Vagina (tissue), 2 donors: Measurements from ENCODE around the gene PACS1. TPM values are rescaled to one million over a fixed set of nuclear protein-coding genes. Genes with fewer than 3 reads are reported as not detected.
"Not testable (repeated sequence)": the region's sequence is repeated elsewhere in the genome, so short reads cannot be mapped to it uniquely, and the experiment has no call there.

ENCODE experiments used
- DNase-seq, 2 donors: peaks; one replicate each; pipeline ENCODE4 v3.0.0-alpha.2; 2017; ENCODE audit errors: extremely low spot score in 2 of 2
- H3K27ac ChIP-seq: fragments of 200-600 bp; sonication (generic); one replicate; pipeline ENCODE4 v1.5.1; 2019
- H3K27me3 ChIP-seq: fragments of 200-600 bp; sonication (generic); one replicate; pipeline ENCODE4 v1.5.1; 2019
- H3K36me3 ChIP-seq, 2 donors: fragments of 200-600 bp; sonication (generic); one replicate each; pipeline ENCODE4 v1.5.1; 2017 to 2019
- H3K4me1 ChIP-seq: fragments of 200-600 bp; sonication (generic); one replicate; pipeline ENCODE4 v1.5.1; 2019
- H3K4me3 ChIP-seq, 2 donors: fragments of 200-600 bp; sonication (generic); 1 replicate in 1 of 2; 2 replicates in 1 of 2; pipeline ENCODE4 v1.5.1; 2016 to 2019
- H3K9me3 ChIP-seq: fragments of 200-600 bp; sonication (generic); one replicate; pipeline ENCODE4 v1.5.1; 2019
- CTCF ChIP-seq, 3 experiments: fragments of 450-650 bp in 2 of 3; fragments of 200-600 bp in 1 of 3; sonication (generic) in 1 of 3; IDR thresholded peaks; one replicate each; pipeline ENCODE4 v1.5.1; 2017 to 2019; ENCODE audit warnings: antibody characterized with exemption in 3 of 3, mild to moderate bottlenecking in 2 of 3, moderate library complexity in 2 of 3
- POLR2A ChIP-seq, 2 donors: fragments of 450-650 bp; IDR thresholded peaks; one replicate each; pipeline ENCODE4 v1.6.1; 2017; ENCODE audit warnings: antibody characterized with exemption in 2 of 2, mild to moderate bottlenecking in 2 of 2, moderate library complexity in 2 of 2
- POLR2AphosphoS5 ChIP-seq, 2 donors: sonication (generic); formaldehyde crosslinking; IDR thresholded peaks; one replicate each; pipeline ENCODE4 v1.9.0; 2017; ENCODE audit warnings: antibody characterized with exemption in 2 of 2, mild to moderate bottlenecking in 2 of 2, low read depth in 1 of 2; ENCODE audit not compliant: insufficient read depth in 1 of 2
- intact Hi-C: fragments of 100-400 bp; cut with DNase I; formaldehyde crosslinking; loops from one replicate; pipeline ENCODE4 v1.15.1; 2023
- total RNA-seq: library from RNA; depleted of rRNA; stranded (reverse); fragments of >200 nt; gene quantifications from one replicate; pipeline ENCODE4 v1.2.3, GENCODE V29; 2016

The PACS1 gene
- total RNA-seq, 1 donor from 2014 or later = 66.0 TPM

- H3K9me3 ChIP-seq = no peaks in the 10 kb centered on the region
- H3K36me3 ChIP-seq = peaks cover 0 to 50% of the 10 kb centered on the region in 2 donors
- H3K27me3 ChIP-seq = no peaks in the 10 kb centered on the region
- TF ChIP-seq POLR2AphosphoS5 (IDR thresholded peaks at IDR 0.05; ENCODE audit: insufficient read depth in 1 of 2, low read depth in 1 of 2) (no peak), POLR2A (IDR thresholded peaks at IDR 0.05) (no peak), CTCF (IDR thresholded peaks at IDR 0.05) (no peak)
- no peak for DNase-seq
- intact Hi-C loops = loop anchor here (1.0 kb wide), 1 partner anchor 41 kb away; no protein-coding TSS in a partner anchor
- no peak overlapping the region for H3K27ac ChIP-seq
- H3K4me1 ChIP-seq = peaks cover 45% of the 10 kb centered on the region
- no peak overlapping the region for H3K4me3 ChIP-seq
Observed at GRCh38 chr11:66271816-66272215, 201.7 kb downstream of the PACS1 start.

GRCh38 chr11:66272596-66272995 is 202.5 kb downstream of the PACS1 start:
- no peak for TF ChIP-seq CTCF (IDR thresholded peaks at IDR 0.05)
- no peak for TF ChIP-seq POLR2A (IDR thresholded peaks at IDR 0.05)
- no peak for TF ChIP-seq POLR2AphosphoS5 (IDR thresholded peaks at IDR 0.05; ENCODE audit: insufficient read depth in 1 of 2, low read depth in 1 of 2)
- peaks cover 46% of the 10 kb centered on the region for H3K4me1 ChIP-seq
- H3K4me3 ChIP-seq = no peak overlapping the region
- H3K36me3 ChIP-seq = peaks cover 0 to 50% of the 10 kb centered on the region in 2 donors
- H3K27ac ChIP-seq = no peak overlapping the region
- intact Hi-C loops = loop anchor here (1.0 kb wide), 1 partner anchor 41 kb away; no protein-coding TSS in a partner anchor
- H3K9me3 ChIP-seq = no peaks in the 10 kb centered on the region
- DNase-seq = no peak
- no peaks in the 10 kb centered on the region for H3K27me3 ChIP-seq

DNA sequence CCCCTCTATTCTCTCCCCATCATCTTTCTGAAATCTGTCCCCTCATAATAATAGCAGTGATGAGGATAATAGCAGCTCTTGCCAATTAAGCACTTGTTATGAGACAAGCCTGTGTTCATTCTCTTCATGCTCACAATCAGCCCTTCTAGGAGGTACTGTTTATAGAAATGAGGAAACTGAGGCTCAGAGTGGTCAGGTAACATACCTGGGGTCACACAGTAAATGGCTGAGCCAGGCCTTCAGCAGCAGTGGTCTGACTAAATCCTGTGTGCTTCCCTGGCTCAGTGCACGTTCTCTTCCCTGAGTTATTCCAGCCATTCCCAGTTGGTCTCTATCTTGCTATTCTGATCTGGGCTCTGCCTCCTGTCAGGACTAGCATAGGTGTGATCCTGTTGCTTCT is 204.1 kb downstream of the PACS1 start:
- Histone ChIP-seq H3K4me1 (peaks cover 53% of the 10 kb centered on the region), H3K4me3 (no peak overlapping the region), H3K27ac (no peak overlapping the region), H3K27me3 (no peaks in the 10 kb centered on the region), H3K36me3 (peaks cover 0 to 50% of the 10 kb centered on the region in 2 donors), H3K9me3 (no peaks in the 10 kb centered on the region)
- no peak for TF ChIP-seq POLR2A (IDR thresholded peaks at IDR 0.05)
- TF ChIP-seq POLR2AphosphoS5 (IDR thresholded peaks at IDR 0.05; ENCODE audit: insufficient read depth in 1 of 2, low read depth in 1 of 2) = no peak
- no peak for TF ChIP-seq CTCF (IDR thresholded peaks at IDR 0.05)
- intact Hi-C loops = no loop called here
- no peak for DNase-seq

- H3K36me3 ChIP-seq = peaks cover 0 to 50% of the 10 kb centered on the region in 2 donors
- H3K4me3 ChIP-seq = no peak overlapping the region
- H3K9me3 ChIP-seq = no peaks in the 10 kb centered on the region
- H3K27ac ChIP-seq = no peak overlapping the region
- H3K4me1 ChIP-seq = peaks cover 41% of the 10 kb centered on the region
- no peak for TF ChIP-seq POLR2AphosphoS5 (IDR thresholded peaks at IDR 0.05; ENCODE audit: insufficient read depth in 1 of 2, low read depth in 1 of 2)
- no peak for DNase-seq
- H3K27me3 ChIP-seq = no peaks in the 10 kb centered on the region
- intact Hi-C loops = no loop called here
Observed at GRCh38 chr11:66275396-66275795, 205.3 kb downstream of the PACS1 start.

DNA sequence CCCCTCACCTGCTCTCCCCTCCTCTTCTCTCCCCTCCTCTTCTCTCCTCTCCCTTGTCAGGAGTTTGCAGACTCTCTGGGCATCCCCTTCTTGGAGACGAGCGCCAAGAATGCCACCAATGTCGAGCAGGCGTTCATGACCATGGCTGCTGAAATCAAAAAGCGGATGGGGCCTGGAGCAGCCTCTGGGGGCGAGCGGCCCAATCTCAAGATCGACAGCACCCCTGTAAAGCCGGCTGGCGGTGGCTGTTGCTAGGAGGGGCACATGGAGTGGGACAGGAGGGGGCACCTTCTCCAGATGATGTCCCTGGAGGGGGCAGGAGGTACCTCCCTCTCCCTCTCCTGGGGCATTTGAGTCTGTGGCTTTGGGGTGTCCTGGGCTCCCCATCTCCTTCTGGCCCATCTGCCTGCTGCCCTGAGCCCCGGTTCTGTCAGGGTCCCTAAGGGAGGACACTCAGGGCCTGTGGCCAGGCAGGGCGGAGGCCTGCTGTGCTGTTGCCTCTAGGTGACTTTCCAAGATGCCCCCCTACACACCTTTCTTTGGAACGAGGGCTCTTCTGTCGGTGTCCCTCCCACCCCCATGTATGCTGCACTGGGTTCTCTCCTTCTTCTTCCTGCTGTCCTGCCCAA is 206.0 kb downstream of the PACS1 start:
- Histone ChIP-seq H3K4me3 (no peak overlapping the region), H3K27ac (no peak overlapping the region), H3K27me3 (no peaks in the 10 kb centered on the region), H3K9me3 (no peaks in the 10 kb centered on the region), H3K36me3 (peaks cover 0 to 50% of the 10 kb centered on the region in 2 donors), H3K4me1 (peaks cover 34% of the 10 kb centered on the region)
- DNase-seq = no peak
- TF ChIP-seq CTCF (IDR thresholded peaks at IDR 0.05) (no peak), POLR2AphosphoS5 (IDR thresholded peaks at IDR 0.05; ENCODE audit: insufficient read depth in 1 of 2, low read depth in 1 of 2) (no peak), POLR2A (IDR thresholded peaks at IDR 0.05) (no peak)
- intact Hi-C loops = no loop called here

- H3K27ac ChIP-seq, DNase-seq, H3K27me3 ChIP-seq, H3K9me3 ChIP-seq, H3K4me3 ChIP-seq, intact Hi-C loops: not testable (repeated sequence)
- Histone ChIP-seq H3K36me3 (peaks cover 0 to 49% of the 10 kb centered on the region in 2 donors), H3K4me1 (peaks cover 30% of the 10 kb centered on the region)
Observed at GRCh38 chr11:66276619-66277018, 206.5 kb downstream of the PACS1 start.

DNA sequence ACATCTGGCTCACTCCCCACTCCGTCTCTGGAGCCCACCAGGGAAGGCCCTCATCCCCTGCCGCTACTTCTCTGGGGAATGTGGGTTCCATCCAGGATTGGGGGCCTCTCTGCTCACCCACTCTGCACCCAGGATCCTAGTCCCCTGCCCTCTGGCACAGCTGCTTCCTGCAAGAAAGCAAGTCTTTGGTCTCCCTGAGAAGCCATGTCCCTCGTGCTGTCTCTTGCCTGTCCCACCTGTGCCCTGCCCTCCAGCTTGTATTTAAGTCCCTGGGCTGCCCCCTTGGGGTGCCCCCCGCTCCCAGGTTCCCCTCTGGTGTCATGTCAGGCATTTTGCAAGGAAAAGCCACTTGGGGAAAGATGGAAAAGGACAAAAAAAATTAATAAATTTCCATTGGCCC is 207.0 kb downstream of the PACS1 start:
- H3K27ac ChIP-seq, H3K4me3 ChIP-seq, DNase-seq, intact Hi-C loops, H3K9me3 ChIP-seq, H3K27me3 ChIP-seq: not testable (repeated sequence)
- Histone ChIP-seq H3K36me3 (peaks cover 0 to 44% of the 10 kb centered on the region in 2 donors), H3K4me1 (peaks cover 30% of the 10 kb centered on the region)
